ENCODE measurements around the gene PTCHD1. TPM values are rescaled to one million over a fixed set of nuclear protein-coding genes. Genes with fewer than 3 reads are reported as not detected.
A peak's percentile ranks its signal among the peaks of the same experiment; 100 is the strongest.

Gene PTCHD1
- total RNA-seq, 1 donor from 2014 or later, result 0.43 TPM

GRCh38 chrX:23373129-23373804, 38.6 kb downstream of the PTCHD1 start:
- no peaks in the 10 kb centered on the region for H3K27me3 Mint-ChIP-seq
- no peak for DNase-seq (ENCODE audit: low spot score, unreplicated experiment)
- H3K4me3 Mint-ChIP-seq (ENCODE audit: low read depth), result no peak overlapping the region
- H3K4me1 Mint-ChIP-seq (ENCODE audit: low read depth), result peaks cover 3% of the 10 kb centered on the region
- TF ChIP-seq, protein P1, sequence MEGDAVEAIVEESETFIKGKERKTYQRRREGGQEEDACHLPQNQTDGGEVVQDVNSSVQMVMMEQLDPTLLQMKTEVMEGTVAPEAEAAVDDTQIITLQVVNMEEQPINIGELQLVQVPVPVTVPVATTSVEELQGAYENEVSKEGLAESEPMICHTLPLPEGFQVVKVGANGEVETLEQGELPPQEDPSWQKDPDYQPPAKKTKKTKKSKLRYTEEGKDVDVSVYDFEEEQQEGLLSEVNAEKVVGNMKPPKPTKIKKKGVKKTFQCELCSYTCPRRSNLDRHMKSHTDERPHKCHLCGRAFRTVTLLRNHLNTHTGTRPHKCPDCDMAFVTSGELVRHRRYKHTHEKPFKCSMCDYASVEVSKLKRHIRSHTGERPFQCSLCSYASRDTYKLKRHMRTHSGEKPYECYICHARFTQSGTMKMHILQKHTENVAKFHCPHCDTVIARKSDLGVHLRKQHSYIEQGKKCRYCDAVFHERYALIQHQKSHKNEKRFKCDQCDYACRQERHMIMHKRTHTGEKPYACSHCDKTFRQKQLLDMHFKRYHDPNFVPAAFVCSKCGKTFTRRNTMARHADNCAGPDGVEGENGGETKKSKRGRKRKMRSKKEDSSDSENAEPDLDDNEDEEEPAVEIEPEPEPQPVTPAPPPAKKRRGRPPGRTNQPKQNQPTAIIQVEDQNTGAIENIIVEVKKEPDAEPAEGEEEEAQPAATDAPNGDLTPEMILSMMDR (IDR thresholded peaks at IDR 0.05; ENCODE audit: unreplicated experiment), result no peak
- no peaks in the 10 kb centered on the region for H3K36me3 Mint-ChIP-seq (ENCODE audit: insufficient read depth)
- H3K27ac Mint-ChIP-seq, result no peak overlapping the region
- no peaks in the 10 kb centered on the region for H3K9me3 Mint-ChIP-seq (ENCODE audit: low read depth)

GRCh38 chrX:23374291-23374690, 39.6 kb downstream of the PTCHD1 start:
- no peak for DNase-seq (ENCODE audit: low spot score, unreplicated experiment)
- Mint-ChIP-seq H3K9me3 (ENCODE audit: low read depth) (no peaks in the 10 kb centered on the region), H3K27ac (no peak overlapping the region), H3K27me3 (no peaks in the 10 kb centered on the region), H3K4me1 (ENCODE audit: low read depth) (peaks cover 3% of the 10 kb centered on the region), H3K36me3 (ENCODE audit: insufficient read depth) (no peaks in the 10 kb centered on the region), H3K4me3 (ENCODE audit: low read depth) (no peak overlapping the region)
- TF ChIP-seq, protein P1 (IDR thresholded peaks at IDR 0.05; ENCODE audit: unreplicated experiment), result no peak

GRCh38 chrX:23376581-23376980, 41.9 kb downstream of the PTCHD1 start:
- Mint-ChIP-seq H3K9me3 (ENCODE audit: low read depth) (no peaks in the 10 kb centered on the region), H3K27me3 (no peaks in the 10 kb centered on the region), H3K4me1 (ENCODE audit: low read depth) (peaks cover 3% of the 10 kb centered on the region), H3K27ac (no peak overlapping the region), H3K4me3 (ENCODE audit: low read depth) (no peak overlapping the region), H3K36me3 (ENCODE audit: insufficient read depth) (no peaks in the 10 kb centered on the region)
- no peak for DNase-seq (ENCODE audit: low spot score, unreplicated experiment)
- TF ChIP-seq, protein P1 (IDR thresholded peaks at IDR 0.05; ENCODE audit: unreplicated experiment), result no peak

DNA sequence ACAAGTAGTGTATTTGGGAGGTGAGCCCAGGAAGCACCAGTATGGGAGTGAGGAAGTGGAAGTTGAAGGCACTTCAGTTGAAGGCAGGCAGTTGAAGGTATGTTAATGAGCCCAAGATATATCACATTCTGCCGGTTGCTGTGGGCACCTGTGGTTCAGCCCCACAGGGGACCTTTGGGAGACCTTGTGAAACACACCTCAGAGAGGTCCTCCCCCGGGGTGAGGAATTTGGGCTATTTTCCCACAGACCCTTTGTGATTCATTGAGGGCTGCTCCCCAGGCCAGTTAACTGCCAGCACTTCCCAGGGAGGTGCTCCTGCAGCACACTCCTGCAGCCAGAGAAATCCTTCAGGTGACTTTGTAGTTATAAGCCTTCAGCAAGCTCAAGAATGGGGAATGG, 45.9 kb downstream of the PTCHD1 start:
- H3K4me3 Mint-ChIP-seq (ENCODE audit: low read depth), result no peak overlapping the region
- H3K27ac Mint-ChIP-seq, result no peak overlapping the region
- TF ChIP-seq, protein P1 (IDR thresholded peaks at IDR 0.05; ENCODE audit: unreplicated experiment), result no peak
- no peaks in the 10 kb centered on the region for H3K27me3 Mint-ChIP-seq
- DNase-seq (ENCODE audit: low spot score, unreplicated experiment), result no peak
- no peaks in the 10 kb centered on the region for H3K4me1 Mint-ChIP-seq (ENCODE audit: low read depth)
- no peaks in the 10 kb centered on the region for H3K9me3 Mint-ChIP-seq (ENCODE audit: low read depth)
- H3K36me3 Mint-ChIP-seq (ENCODE audit: insufficient read depth), result no peaks in the 10 kb centered on the region

DNA sequence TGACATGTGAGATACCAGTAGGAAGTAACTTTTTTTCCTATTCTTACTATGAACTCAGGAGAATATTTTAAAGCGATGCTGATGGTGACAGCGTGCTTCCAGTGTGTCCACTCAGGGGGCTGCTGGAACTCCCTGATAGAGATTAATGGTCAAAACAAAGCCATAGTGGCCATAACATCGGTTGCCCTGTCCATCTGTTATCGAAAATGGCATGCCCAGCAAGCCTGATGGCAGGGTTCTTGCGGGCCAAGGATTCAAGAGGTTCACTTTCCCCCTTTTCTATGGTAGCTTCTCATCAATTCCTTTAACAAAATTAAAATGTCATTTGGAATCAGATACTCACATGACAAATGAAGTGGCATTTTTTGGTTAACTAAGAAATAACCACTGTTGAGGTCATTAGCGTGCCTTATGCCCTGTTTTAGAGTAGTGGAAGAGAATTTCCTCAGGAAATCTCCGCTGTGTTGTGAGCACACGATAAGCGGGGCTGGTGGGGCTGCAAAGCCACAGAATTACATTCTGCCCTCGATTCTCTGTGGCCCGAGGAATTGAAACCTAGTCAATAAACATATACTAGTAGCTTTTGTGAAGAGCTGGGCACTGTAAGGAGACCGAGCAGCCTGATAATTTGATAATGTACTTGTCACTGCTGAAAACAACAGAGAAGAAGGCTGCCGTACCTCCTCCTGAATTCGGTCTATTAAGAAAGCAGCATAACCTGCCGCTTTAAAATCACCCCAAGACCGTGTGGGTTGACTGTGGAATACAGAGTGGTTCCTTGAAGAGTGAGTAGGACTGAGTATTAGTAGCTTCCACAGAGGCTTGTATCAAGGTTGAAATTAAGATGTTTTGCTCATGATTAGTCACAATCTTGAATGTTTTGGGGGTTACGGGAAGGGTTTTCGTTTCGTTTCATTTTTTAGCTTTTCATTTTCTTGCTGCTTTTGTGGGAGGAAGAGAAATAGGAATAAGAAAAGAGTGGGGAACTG, 46.7 kb downstream of the PTCHD1 start:
- DNase-seq (ENCODE audit: low spot score, unreplicated experiment), result no peak
- Mint-ChIP-seq H3K4me3 (ENCODE audit: low read depth) (no peak overlapping the region), H3K9me3 (ENCODE audit: low read depth) (no peaks in the 10 kb centered on the region), H3K27ac (peak overlapping the region; percentile 26), H3K4me1 (ENCODE audit: low read depth) (no peaks in the 10 kb centered on the region), H3K36me3 (ENCODE audit: insufficient read depth) (no peaks in the 10 kb centered on the region), H3K27me3 (no peaks in the 10 kb centered on the region)
- TF ChIP-seq, protein P1 (IDR thresholded peaks at IDR 0.05; ENCODE audit: unreplicated experiment), result no peak
